Measurements from ENCODE around the gene PDZD2.

The PDZD2 gene

DNA sequence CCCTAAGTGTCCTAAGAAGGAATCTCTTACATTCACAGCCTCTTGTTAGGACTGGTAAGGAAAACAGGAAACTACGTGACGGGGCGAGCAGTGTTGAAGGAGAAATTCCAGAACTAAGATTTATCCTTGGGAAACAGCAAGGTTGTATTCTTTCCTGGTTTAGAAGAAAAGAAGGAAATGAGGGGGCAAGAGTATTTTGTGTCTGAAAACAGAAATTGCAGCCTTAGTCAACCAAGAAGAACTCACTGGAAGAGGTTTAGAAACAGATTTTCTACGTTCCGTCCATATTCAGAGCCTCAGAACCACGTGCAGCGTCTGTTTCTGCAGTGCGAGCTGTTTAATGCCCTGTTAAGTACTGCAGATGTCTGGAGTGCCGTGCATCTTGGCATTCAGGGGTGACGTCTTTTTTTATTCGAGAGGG lies 460.0 kb downstream of the PDZD2 start:
- Histone ChIP-seq H3K36me3 (peaks cover 32% of the 10 kb centered on the region), H3K27ac (peak overlapping the region; percentile 73), H3K27me3 (ENCODE audit: insufficient read depth, low read depth, severe bottlenecking) (no peaks in the 10 kb centered on the region), H3K4me3 (ENCODE audit: low read depth, low read length) (no peak overlapping the region), H3K9me3 (ENCODE audit: severe bottlenecking) (no peaks in the 10 kb centered on the region)
- TF ChIP-seq, protein P1, sequence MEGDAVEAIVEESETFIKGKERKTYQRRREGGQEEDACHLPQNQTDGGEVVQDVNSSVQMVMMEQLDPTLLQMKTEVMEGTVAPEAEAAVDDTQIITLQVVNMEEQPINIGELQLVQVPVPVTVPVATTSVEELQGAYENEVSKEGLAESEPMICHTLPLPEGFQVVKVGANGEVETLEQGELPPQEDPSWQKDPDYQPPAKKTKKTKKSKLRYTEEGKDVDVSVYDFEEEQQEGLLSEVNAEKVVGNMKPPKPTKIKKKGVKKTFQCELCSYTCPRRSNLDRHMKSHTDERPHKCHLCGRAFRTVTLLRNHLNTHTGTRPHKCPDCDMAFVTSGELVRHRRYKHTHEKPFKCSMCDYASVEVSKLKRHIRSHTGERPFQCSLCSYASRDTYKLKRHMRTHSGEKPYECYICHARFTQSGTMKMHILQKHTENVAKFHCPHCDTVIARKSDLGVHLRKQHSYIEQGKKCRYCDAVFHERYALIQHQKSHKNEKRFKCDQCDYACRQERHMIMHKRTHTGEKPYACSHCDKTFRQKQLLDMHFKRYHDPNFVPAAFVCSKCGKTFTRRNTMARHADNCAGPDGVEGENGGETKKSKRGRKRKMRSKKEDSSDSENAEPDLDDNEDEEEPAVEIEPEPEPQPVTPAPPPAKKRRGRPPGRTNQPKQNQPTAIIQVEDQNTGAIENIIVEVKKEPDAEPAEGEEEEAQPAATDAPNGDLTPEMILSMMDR (IDR thresholded peaks at IDR 0.05; ENCODE audit: low read depth, low read length), result no peak
- DNase-seq, result no peak

DNA sequence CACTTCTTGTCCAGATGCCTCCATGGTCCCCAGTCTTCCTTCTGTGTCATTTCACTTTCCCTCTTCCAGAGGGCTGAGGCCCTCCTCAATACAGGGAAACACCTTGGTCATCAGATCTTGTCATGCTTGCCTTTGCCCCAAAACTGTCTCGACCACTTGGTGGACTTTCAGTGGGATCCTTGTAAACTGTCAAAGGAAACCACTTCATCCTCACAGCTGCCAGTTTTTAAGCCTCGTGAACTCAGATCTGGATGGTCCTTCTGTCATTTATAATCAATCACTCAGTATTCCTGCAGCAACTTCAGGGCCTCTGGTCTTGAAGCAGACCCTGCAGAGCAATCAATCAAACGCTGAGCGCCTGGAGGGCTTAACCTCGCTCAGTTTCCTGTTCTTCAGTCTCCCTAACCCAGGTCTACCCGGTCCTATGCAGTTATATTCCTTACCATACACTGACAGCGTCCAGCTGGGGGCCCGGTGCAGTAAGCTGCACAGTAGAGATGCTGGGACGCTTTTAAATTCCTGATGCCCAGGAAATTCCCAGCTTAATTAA lies 460.6 kb downstream of the PDZD2 start:
- Histone ChIP-seq H3K36me3 (peaks cover 36% of the 10 kb centered on the region), H3K27me3 (ENCODE audit: insufficient read depth, low read depth, severe bottlenecking) (no peaks in the 10 kb centered on the region), H3K4me3 (ENCODE audit: low read depth, low read length) (no peak overlapping the region), H3K9me3 (ENCODE audit: severe bottlenecking) (no peaks in the 10 kb centered on the region), H3K27ac (peak overlapping the region; percentile 73)
- TF ChIP-seq, protein P1 (IDR thresholded peaks at IDR 0.05; ENCODE audit: low read depth, low read length), result no peak
- DNase-seq, result peak; percentile 77

DNA sequence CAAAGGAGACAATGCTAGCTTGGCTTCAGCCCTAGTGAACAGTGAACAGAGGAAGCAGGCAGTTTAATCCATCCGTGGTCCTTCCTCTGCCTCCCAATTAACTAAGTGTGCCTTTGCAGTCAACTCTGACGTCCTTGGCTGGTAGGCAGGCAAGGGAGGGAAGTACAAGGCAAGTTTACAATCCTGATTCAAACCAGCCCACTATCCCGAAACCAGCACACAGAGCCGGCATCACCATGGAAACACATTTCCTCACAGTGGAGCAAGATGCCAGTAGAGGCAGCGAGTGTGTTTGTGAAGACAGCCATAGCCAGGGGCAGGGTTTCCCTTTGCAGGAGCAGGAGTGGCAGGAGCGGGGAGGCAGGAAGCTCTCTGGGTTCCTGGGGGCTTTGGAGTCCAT lies 461.3 kb downstream of the PDZD2 start:
- Histone ChIP-seq H3K27me3 (ENCODE audit: insufficient read depth, low read depth, severe bottlenecking) (no peaks in the 10 kb centered on the region), H3K9me3 (ENCODE audit: severe bottlenecking) (no peaks in the 10 kb centered on the region), H3K36me3 (peaks cover 38% of the 10 kb centered on the region), H3K27ac (peak overlapping the region; percentile 73), H3K4me3 (ENCODE audit: low read depth, low read length) (no peak overlapping the region)
- no peak for DNase-seq
- TF ChIP-seq, protein P1 (IDR thresholded peaks at IDR 0.05; ENCODE audit: low read depth, low read length), result no peak

DNA sequence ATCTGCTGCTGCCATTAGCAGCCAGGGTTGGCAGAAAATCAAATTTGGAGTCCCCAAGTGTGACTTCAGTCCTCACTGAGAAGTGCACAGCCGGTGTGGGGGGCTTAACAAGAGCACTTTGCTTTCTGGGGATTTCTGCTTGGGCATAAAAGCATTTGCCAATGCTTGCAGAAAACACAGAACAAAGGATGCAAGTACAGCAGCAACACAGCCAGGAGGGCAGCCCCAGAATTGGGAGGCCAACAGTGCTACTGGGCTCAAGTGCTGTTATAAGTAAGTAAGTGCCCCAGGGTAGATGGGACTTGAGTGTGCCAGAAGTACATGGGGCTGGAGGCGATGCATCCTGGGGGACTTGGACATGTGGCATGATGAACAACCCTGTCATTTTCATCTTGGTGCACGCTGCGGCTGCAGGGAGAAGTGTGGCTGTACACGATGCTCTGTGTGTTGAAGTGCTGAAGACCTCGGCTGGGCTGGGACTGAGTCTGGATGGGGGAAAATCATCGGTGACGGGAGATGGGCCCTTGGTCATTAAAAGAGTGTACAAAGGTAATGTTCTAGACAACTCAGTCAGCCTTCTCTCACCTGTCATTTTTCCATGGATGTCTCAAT lies 461.9 kb downstream of the PDZD2 start:
- H3K36me3 ChIP-seq, result peaks cover 44% of the 10 kb centered on the region
- H3K4me3 ChIP-seq (ENCODE audit: low read depth, low read length), result no peak overlapping the region
- TF ChIP-seq, protein P1 (IDR thresholded peaks at IDR 0.05; ENCODE audit: low read depth, low read length), result no peak
- H3K27me3 ChIP-seq (ENCODE audit: insufficient read depth, low read depth, severe bottlenecking), result no peaks in the 10 kb centered on the region
- peak overlapping the region; percentile 73 for H3K27ac ChIP-seq
- no peaks in the 10 kb centered on the region for H3K9me3 ChIP-seq (ENCODE audit: severe bottlenecking)
- no peak for DNase-seq

DNA sequence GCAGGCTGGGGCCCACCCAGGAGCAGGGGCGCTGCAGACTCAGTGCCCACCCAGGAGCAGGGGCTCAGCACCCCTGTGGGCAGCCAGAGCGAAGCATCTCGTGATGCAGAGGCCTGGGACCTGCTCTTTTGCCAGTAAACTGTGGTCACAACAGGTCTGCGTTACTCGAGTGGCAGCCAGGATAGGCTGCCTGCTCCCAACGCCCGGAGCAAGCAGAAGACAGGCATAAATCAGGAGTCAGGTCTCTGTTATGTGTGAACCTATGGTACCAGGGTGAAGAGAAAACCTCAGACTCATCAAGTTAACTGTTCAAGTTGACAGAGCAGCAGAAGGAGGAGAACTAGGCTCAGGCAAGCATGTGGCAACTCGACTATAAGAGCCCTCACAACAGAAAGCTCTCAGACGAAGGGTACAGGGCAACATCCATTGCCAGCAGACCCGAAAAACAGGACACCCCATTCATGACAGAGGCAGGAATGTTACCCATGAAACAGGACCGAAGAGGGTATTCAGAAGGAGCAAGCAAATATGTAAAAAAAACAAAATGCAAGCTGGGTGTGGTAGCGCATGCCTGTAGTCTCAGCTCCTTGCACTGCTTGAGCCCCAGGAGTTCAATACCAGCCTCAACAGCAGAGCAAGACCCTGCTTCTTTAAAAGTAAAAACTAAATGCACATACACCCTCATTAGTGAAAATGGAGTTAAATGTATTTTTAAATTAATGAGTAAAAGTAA lies 463.5 kb downstream of the PDZD2 start:
- Histone ChIP-seq H3K9me3 (ENCODE audit: severe bottlenecking) (no peaks in the 10 kb centered on the region), H3K27ac (no peak overlapping the region), H3K4me3 (ENCODE audit: low read depth, low read length) (no peak overlapping the region), H3K27me3 (ENCODE audit: insufficient read depth, low read depth, severe bottlenecking) (no peaks in the 10 kb centered on the region), H3K36me3 (peaks cover 60% of the 10 kb centered on the region)
- no peak for DNase-seq
- TF ChIP-seq, protein P1 (IDR thresholded peaks at IDR 0.05; ENCODE audit: low read depth, low read length), result no peak

All from WERI-Rb-1 (cell line).